Measurements from ENCODE around the gene TRIM25. TPM values are rescaled to one million over a fixed set of nuclear protein-coding genes. Genes with fewer than 3 reads are reported as not detected.

TRIM25 gene
- total RNA-seq, 1 donor from 2014 or later, result 25.6 TPM

- Mint-ChIP-seq H3K27ac (ENCODE audit: unreplicated experiment) (no peak overlapping the region), H3K27me3 (ENCODE audit: low read depth) (no peaks in the 10 kb centered on the region), H3K4me1 (no peaks in the 10 kb centered on the region), H3K36me3 (ENCODE audit: low read depth) (peaks cover 4% of the 10 kb centered on the region), H3K9me3 (no peaks in the 10 kb centered on the region), H3K4me3 (no peak overlapping the region)
- TF ChIP-seq CTCF (conservative IDR thresholded peaks at IDR 0.05), result no peak
- DNase-seq (ENCODE audit: low read depth, low spot score), result no peak
These were observed 67.9 kb downstream of the TRIM25 start for GRCh38 chr17:56845934-56846333.

GRCh38 chr17:56842577-56842976 lies 71.3 kb downstream of the TRIM25 start:
- DNase-seq (ENCODE audit: low read depth, low spot score), result no peak
- Mint-ChIP-seq H3K36me3 (ENCODE audit: low read depth) (peaks cover 4% of the 10 kb centered on the region), H3K4me1 (no peaks in the 10 kb centered on the region), H3K9me3 (no peaks in the 10 kb centered on the region), H3K4me3 (no peak overlapping the region), H3K27ac (ENCODE audit: unreplicated experiment) (no peak overlapping the region), H3K27me3 (ENCODE audit: low read depth) (no peaks in the 10 kb centered on the region)
- no peak for TF ChIP-seq CTCF (conservative IDR thresholded peaks at IDR 0.05)

GRCh38 chr17:56838687-56839086 lies 75.2 kb downstream of the TRIM25 start:
- H3K4me3 Mint-ChIP-seq, result no peak overlapping the region
- H3K27ac Mint-ChIP-seq (ENCODE audit: unreplicated experiment), result no peak overlapping the region
- peaks cover 19% of the 10 kb centered on the region for H3K27me3 Mint-ChIP-seq (ENCODE audit: low read depth)
- TF ChIP-seq CTCF (conservative IDR thresholded peaks at IDR 0.05), result no peak
- H3K9me3 Mint-ChIP-seq, result no peaks in the 10 kb centered on the region
- no peak for DNase-seq (ENCODE audit: low read depth, low spot score)
- H3K4me1 Mint-ChIP-seq, result peaks cover 18% of the 10 kb centered on the region
- H3K36me3 Mint-ChIP-seq (ENCODE audit: low read depth), result peaks cover 2% of the 10 kb centered on the region

Other genes starting within 250 kb of the TRIM25 start
- 2.3 and 2.4 TPM in 2 replicates for gene C17orf67, start 80.1 kb downstream of the TRIM25 start, total RNA-seq
- 4.7 and 5.4 TPM in 2 replicates for gene DGKE, start 79.9 kb downstream of the TRIM25 start, total RNA-seq
- 24.1 and 25.1 TPM in 2 replicates for gene COIL, start 47.0 kb upstream of the TRIM25 start, total RNA-seq
- 24.6 and 26.9 TPM in 2 replicates for gene SCPEP1, start 64.1 kb upstream of the TRIM25 start, total RNA-seq
- 21.5 and 23.4 TPM in 2 replicates for gene AKAP1, start 171.2 kb upstream of the TRIM25 start, total RNA-seq

All from neural crest cell (in vitro differentiated cells).